Activated naive CD8-positive, alpha-beta T cell treated with anti-CD3 and anti-CD28 coated beads for 36 hours (primary cell): ENCODE results near the gene PXN. TPM values are rescaled to one million over a fixed set of nuclear protein-coding genes. Genes with fewer than 3 reads are reported as not detected.

Source experiments
- DNase-seq: peaks from one replicate; pipeline ENCODE4 v3.0.0; 2021
- H3K27ac Mint-ChIP-seq: one replicate; pipeline ENCODE4 v1.8.0; 2022; ENCODE audit warnings: mild to moderate bottlenecking, moderate library complexity, mixed read lengths
- H3K27me3 Mint-ChIP-seq: one replicate; pipeline ENCODE4 v1.8.0; 2022; ENCODE audit warnings: mild to moderate bottlenecking, mixed read lengths
- H3K36me3 Mint-ChIP-seq: one replicate; pipeline ENCODE4 v1.8.0; 2021; ENCODE audit warnings: mild to moderate bottlenecking, mixed read lengths
- H3K4me1 Mint-ChIP-seq: one replicate; pipeline ENCODE4 v1.8.0; 2021; ENCODE audit warnings: mixed read lengths
- H3K4me3 Mint-ChIP-seq: one replicate; pipeline ENCODE4 v1.8.0; 2022; ENCODE audit warnings: mild to moderate bottlenecking, moderate library complexity, mixed read lengths
- H3K9me3 Mint-ChIP-seq: one replicate; pipeline ENCODE4 v1.8.0; 2022; ENCODE audit warnings: mixed read lengths
- total RNA-seq, 2 experiments: library from RNA; stranded (reverse); gene quantifications; one replicate each; pipeline ENCODE4 v1.2.3, GENCODE V29; 2021

The PXN gene
- 10 to 100 TPM; 37.1 to 39.2 TPM for total RNA-seq

DNA sequence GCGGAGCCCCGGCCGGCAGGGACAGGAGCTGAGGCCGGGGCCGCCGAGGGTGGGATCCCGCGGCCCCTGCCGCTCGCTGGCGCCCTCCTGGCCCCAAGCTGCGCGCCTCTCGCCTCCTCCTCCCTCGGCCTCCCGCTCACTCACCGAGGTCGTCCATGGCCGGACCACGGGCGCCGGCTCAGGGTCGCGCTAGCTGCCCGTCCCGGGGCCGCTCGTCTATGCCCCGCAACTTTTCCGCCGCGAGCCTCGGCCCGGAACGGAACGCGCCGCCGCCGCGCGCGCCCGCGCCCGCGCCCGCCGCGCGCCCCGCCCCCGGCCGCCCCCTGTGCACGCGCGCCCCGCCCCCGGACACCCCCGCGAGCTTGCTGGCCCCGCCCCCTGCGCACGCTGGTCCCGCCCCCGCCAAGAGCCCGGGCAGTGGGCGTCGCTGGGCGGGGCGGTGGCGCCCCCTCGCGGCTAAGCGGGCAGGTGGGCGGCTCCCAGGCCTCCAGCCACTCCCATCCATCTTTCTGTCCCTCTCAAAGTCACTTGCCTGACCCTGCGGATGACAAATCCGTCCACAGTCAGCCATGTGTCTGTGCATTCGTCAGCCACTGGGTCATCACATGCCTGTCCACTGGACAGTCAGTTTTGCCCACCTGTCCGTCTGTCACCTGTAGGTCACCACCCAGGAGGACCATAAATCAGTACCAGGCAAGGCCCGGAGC, at the start of gene PXN:
PXN (minus strand) TSS at position 258 of the 707 bp plus-strand sequence; CDS start at position 157, 101 bp downstream.
- Mint-ChIP-seq H3K4me1 (peaks cover 43% of the 10 kb centered on the region), H3K36me3 (no peaks in the 10 kb centered on the region), H3K27me3 (no peaks in the 10 kb centered on the region), H3K27ac (peak within 1 kb of the TSS; percentile 69), H3K9me3 (no peaks in the 10 kb centered on the region), H3K4me3 (peak within 1 kb of the TSS; percentile 83)
- DNase-seq, result peak; percentile 92

DNA sequence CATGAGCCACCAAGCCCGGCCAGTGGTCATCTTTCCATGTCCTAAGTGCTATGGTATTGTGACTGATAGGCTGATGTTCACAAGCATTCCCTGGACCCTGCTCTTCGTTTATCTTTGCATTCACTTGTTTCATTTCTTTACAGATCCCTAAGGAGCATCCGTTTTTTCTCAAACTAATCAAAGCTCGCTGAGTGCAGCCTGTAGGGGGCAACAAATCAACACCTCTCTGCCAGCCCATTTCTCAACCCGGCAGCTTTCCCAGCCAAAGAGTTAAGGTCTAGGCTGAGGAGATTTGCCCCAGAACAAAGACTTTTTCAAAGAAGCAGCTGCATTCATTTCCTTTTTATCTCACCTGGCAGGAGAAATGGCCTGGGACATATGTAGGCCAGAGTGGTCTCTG, 48.7 kb upstream of the PXN start:
- Mint-ChIP-seq H3K9me3 (no peaks in the 10 kb centered on the region), H3K36me3 (no peaks in the 10 kb centered on the region), H3K27ac (no peak overlapping the region), H3K4me3 (no peak overlapping the region), H3K4me1 (peaks cover 6% of the 10 kb centered on the region), H3K27me3 (peaks cover 4% of the 10 kb centered on the region)
- no peak for DNase-seq

DNA sequence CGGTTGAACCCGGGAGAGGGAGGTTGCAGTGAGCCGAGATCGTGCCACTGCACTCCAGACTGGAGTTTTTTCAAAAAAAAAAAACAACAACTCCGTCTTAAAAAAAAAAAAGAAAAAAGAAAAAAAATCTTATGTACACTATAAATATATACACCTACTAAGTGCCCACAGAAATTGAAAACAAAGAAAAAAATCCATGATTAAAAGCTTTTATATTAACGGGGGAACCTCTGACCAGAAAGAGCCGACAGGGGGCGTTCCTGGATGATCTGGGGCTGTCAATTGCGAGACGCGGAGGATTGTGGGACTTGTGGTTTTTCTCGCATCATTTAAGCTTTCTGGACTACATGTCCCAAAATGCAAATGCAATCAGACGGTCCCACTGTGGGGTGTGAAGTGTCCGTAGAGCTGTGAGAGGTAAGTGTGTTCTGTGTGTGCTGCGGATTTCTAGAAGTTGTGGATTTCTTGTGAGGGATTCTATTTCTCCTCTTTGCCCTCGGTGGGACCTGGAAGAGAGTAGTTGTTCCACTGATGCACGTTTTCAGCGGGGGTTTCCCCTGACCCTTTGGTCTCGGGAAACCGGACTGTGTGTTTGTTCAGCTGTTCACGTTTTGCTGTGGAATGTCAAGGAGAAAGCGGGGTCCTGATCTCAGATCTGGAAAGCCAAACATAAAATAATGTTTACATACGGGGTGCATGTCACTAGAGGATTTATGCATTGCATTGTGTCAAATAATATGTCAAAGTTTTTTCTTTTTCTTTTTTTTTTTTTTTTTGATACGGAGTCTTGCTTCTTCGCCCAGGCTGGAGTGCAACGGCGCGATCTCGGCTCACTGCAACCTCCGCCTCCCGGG, 36.7 kb upstream of the PXN start, which contains the start of gene SIRT4:
SIRT4 (plus strand) TSS at position 360 of the 854 bp plus-strand sequence. CDS start 1,241 bp downstream, outside the sequence.
- peak within 1 kb of the TSS; percentile 87 for H3K27ac Mint-ChIP-seq
- DNase-seq, result peak; percentile 83
- H3K27me3 Mint-ChIP-seq, result no peaks in the 10 kb centered on the region
- peaks cover 3% of the 10 kb centered on the region for H3K4me1 Mint-ChIP-seq
- H3K36me3 Mint-ChIP-seq, result no peaks in the 10 kb centered on the region
- H3K4me3 Mint-ChIP-seq, result peak within 1 kb of the TSS; percentile 91
- H3K9me3 Mint-ChIP-seq, result no peaks in the 10 kb centered on the region

GRCh38 chr12:120292661-120293531, 27.4 kb upstream of the PXN start, which contains the start of gene RNU4-1:
TSS of gene RNU4-1 (minus strand) at chr12:120293237.
- Mint-ChIP-seq H3K27me3 (peaks cover 2% of the 10 kb centered on the region), H3K27ac (no peak within 1 kb of the TSS), H3K36me3 (no peaks in the 10 kb centered on the region), H3K4me3 (no peak within 1 kb of the TSS), H3K9me3 (no peaks in the 10 kb centered on the region), H3K4me1 (peaks cover 6% of the 10 kb centered on the region)
- peak; percentile 77 for DNase-seq

- Mint-ChIP-seq H3K4me3 (no peak overlapping the region), H3K36me3 (no peaks in the 10 kb centered on the region), H3K9me3 (no peaks in the 10 kb centered on the region), H3K4me1 (peaks cover 6% of the 10 kb centered on the region), H3K27me3 (peaks cover 2% of the 10 kb centered on the region), H3K27ac (no peak overlapping the region)
- no peak for DNase-seq
Measured at GRCh38 chr12:120292411-120292660, 26.8 kb upstream of the PXN start.

DNA sequence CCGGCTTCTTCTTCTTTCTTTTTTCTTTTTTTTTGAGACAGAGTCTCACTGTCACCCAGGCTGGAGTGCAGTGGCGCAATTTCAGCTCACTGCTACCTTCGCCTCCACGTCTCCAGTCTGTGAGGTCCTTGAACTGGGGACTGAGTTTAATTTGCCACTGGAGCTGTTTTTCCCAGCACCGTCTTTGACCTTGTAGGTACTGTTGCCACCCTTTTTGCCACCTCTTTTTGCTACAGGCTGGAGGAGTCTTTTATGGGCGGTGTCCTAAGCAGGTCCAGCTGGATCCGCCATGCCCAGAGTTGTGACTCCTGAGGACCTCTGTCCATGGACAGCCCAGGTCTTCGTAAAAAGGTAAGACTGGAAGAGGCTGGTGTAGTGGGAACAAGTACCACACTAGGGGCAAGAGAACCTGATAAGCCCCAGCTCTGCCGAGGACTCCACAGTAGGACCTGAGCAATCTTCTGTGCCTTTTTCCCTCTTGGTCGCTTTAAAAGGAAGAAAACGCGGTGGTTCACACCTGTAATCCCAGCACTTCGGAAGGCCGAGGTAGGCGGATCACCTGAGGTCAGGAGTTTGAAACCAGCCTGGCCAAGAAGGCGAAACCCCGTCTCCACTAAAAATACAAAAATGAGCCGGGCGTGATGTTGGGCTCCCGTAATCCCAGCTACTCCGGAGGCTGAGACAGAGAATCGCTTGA, 25.2 kb upstream of the PXN start:
- H3K36me3 Mint-ChIP-seq, result no peaks in the 10 kb centered on the region

GRCh38 chr12:120287491-120287890, 22.0 kb upstream of the PXN start:
- DNase-seq, result no peak
- Mint-ChIP-seq H3K27ac (no peak overlapping the region), H3K36me3 (no peaks in the 10 kb centered on the region), H3K9me3 (no peaks in the 10 kb centered on the region), H3K4me1 (peaks cover 8% of the 10 kb centered on the region), H3K4me3 (no peak overlapping the region), H3K27me3 (peaks cover 2% of the 10 kb centered on the region)

More for the DNA sequence above, 25.2 kb upstream of the PXN start:
- no peak overlapping the region for H3K27ac Mint-ChIP-seq
- H3K4me3 Mint-ChIP-seq, result peak overlapping the region; percentile 44
- DNase-seq, result peak; percentile 47
- H3K9me3 Mint-ChIP-seq, result no peaks in the 10 kb centered on the region
- peaks cover 2% of the 10 kb centered on the region for H3K27me3 Mint-ChIP-seq
- peaks cover 6% of the 10 kb centered on the region for H3K4me1 Mint-ChIP-seq

- H3K27ac Mint-ChIP-seq, result no peak overlapping the region
- no peak for DNase-seq
- H3K9me3 Mint-ChIP-seq, result no peaks in the 10 kb centered on the region
- no peak overlapping the region for H3K4me3 Mint-ChIP-seq
- peaks cover 8% of the 10 kb centered on the region for H3K4me1 Mint-ChIP-seq
- no peaks in the 10 kb centered on the region for H3K36me3 Mint-ChIP-seq
- peaks cover 2% of the 10 kb centered on the region for H3K27me3 Mint-ChIP-seq
Measured at GRCh38 chr12:120286768-120287490, 21.4 kb upstream of the PXN start.

DNA sequence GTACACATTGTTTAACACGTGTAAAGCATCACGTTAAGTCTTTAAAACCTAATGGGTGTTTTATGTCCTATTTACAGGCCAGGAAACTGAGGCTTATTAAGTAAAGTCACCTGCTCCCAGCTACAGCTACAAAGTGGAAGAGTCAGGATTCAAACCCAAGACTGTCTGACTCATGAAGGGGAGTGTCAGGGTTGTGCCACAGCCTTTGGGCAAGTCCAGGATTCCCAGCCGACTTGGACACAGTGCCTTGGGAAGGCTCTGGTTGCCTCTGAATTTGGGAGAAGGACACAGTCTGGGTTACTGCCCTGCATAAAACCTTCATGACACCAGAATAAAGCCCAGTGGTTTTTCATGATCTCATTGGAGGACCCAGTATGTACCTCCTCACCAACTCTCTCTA, 18.9 kb upstream of the PXN start:
- Mint-ChIP-seq H3K9me3 (no peaks in the 10 kb centered on the region), H3K36me3 (no peaks in the 10 kb centered on the region), H3K27ac (no peak overlapping the region)

GRCh38 chr12:120283318-120283717, 17.8 kb upstream of the PXN start:
- Mint-ChIP-seq H3K27me3 (no peaks in the 10 kb centered on the region), H3K4me1 (peaks cover 2% of the 10 kb centered on the region), H3K27ac (no peak overlapping the region), H3K36me3 (no peaks in the 10 kb centered on the region), H3K9me3 (no peaks in the 10 kb centered on the region), H3K4me3 (no peak overlapping the region)
- DNase-seq, result no peak

More for the DNA sequence above, 18.9 kb upstream of the PXN start:
- Mint-ChIP-seq H3K4me1 (peaks cover 2% of the 10 kb centered on the region), H3K27me3 (no peaks in the 10 kb centered on the region), H3K4me3 (no peak overlapping the region)
- DNase-seq, result no peak

DNA sequence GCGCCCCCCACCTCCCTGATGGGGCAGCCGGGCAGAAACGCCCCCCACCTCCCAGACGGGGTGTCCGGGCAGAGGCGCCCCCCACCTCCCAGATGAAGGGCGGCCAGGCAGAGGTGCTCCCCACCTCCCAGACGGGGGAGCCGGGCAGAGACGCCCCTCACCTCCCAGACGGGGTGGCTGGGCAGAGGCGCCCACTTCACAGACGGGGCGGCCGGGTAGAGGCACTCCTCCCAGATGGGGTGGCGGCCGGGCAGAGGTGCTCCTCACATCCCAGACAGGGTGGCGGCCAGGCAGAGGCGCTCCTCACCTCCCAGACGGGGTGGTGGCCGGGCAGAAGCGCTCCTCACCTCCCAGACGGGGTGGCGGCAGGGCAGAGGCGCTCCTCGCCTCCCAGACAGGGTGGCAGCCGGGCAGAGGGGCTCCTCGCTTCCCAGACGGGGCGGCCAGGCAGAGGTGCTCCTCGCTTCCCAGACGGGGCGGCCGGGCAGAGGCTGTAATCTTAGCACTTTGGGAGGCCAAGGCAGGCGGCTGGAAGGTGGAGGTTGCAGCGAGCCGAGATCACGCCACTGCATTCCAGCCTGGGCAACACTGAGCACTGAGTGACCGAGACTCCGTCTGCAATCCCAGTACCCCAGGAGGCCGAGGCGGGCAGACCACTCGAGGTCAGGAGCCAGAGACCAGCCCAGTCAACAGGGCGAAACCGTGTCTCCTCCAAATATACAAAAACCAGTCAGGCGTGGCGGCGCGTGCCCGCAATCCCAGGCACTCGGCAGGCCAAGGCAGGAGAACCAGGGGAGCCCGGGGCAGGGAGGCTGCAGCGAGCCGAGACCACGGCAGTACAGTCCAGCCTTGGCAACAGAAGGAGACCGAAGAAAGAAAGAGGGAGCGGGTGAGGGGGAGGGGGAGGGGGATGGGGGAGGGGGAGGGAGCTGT, 12.9 kb upstream of the PXN start:
- H3K4me1 Mint-ChIP-seq, result peaks cover 2% of the 10 kb centered on the region
- H3K9me3 Mint-ChIP-seq, result no peaks in the 10 kb centered on the region
- DNase-seq, result no peak

DNA sequence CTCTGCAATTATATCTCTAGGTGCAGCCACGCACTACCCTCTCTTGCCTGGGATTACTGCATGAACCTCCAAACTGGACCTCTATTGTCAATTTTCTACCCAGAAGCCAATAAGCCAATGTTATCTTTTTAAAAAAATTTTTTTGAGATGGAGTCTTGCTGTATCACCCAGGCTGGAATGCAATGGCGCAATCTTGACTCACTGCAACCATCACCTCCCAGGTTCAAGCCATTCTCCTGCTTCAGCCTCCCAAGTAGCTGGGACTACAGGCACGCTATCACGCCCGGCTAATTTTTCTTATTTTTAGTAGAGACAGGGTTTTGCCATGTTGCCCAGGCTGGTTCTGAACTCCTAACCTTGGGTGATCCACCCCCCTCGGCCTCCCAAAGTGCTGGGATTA, 11.2 kb upstream of the PXN start:
- Mint-ChIP-seq H3K36me3 (no peaks in the 10 kb centered on the region), H3K27me3 (peaks cover 3% of the 10 kb centered on the region), H3K9me3 (no peaks in the 10 kb centered on the region), H3K4me1 (no peaks in the 10 kb centered on the region), H3K4me3 (no peak overlapping the region), H3K27ac (no peak overlapping the region)
- DNase-seq, result no peak

More for the DNA sequence above, 12.9 kb upstream of the PXN start:
- H3K4me3 Mint-ChIP-seq, result no peak overlapping the region
- no peak overlapping the region for H3K27ac Mint-ChIP-seq
- no peaks in the 10 kb centered on the region for H3K36me3 Mint-ChIP-seq
- H3K27me3 Mint-ChIP-seq, result peaks cover 3% of the 10 kb centered on the region

GRCh38 chr12:120267736-120268135, 2.2 kb upstream of the PXN start:
- H3K4me3 Mint-ChIP-seq, result no peak overlapping the region
- H3K9me3 Mint-ChIP-seq, result no peaks in the 10 kb centered on the region
- H3K27me3 Mint-ChIP-seq, result no peaks in the 10 kb centered on the region
- no peaks in the 10 kb centered on the region for H3K36me3 Mint-ChIP-seq
- peaks cover 24% of the 10 kb centered on the region for H3K4me1 Mint-ChIP-seq
- DNase-seq, result no peak
- H3K27ac Mint-ChIP-seq, result no peak overlapping the region
